Subcutaneous abdominal adipose tissue (tissue), 5 donors: ENCODE results near the gene NKX2-8.
A peak's percentile ranks its signal among the peaks of the same experiment; 100 is the strongest.

Source experiments
- H3K27ac ChIP-seq: one replicate; pipeline ENCODE4 v1.7.0; 2013; ENCODE audit warnings: low read depth, mild to moderate bottlenecking, inconsistent platforms, low read length, moderate library complexity
- H3K27me3 ChIP-seq, 5 donors: one replicate each; pipeline ENCODE4 v1.7.0; 2013; ENCODE audit warnings: low read length in 5 of 5, inconsistent platforms in 1 of 5; ENCODE audit not compliant: control insufficient read depth in 5 of 5, insufficient read depth in 4 of 5
- H3K36me3 ChIP-seq, 5 donors: one replicate each; pipeline ENCODE4 v1.7.0; 2013; ENCODE audit warnings: low read length in 5 of 5; ENCODE audit not compliant: control insufficient read depth in 5 of 5, insufficient read depth in 5 of 5
- H3K4me1 ChIP-seq, 5 donors: one replicate each; pipeline ENCODE4 v1.7.0; 2013; ENCODE audit warnings: low read length in 5 of 5, mild to moderate bottlenecking in 3 of 5, moderate library complexity in 1 of 5; ENCODE audit not compliant: control insufficient read depth in 5 of 5, insufficient read depth in 5 of 5
- H3K4me3 ChIP-seq, 5 donors: one replicate each; pipeline ENCODE4 v1.7.0; 2013; ENCODE audit warnings: low read length in 5 of 5, low read depth in 1 of 5
- H3K9ac ChIP-seq, 5 donors: one replicate each; pipeline ENCODE4 v1.7.0; 2013; ENCODE audit warnings: low read length in 5 of 5, mild to moderate bottlenecking in 4 of 5, moderate library complexity in 3 of 5
- H3K9me3 ChIP-seq, 5 donors: one replicate each; pipeline ENCODE4 v1.7.0; 2013; ENCODE audit warnings: low read length in 5 of 5; ENCODE audit not compliant: control insufficient read depth in 5 of 5
- donor health status: healthy.
- donor health status: healthy.
- donor health status: healthy.
- donor health status: healthy.
- donor health status: healthy.

The NKX2-8 gene

GRCh38 chr14:36582011-36582873 is at the start of gene NKX2-8:
TSS of gene NKX2-8 (minus strand) at chr14:36582614. CDS start at chr14:36582389, 225 bp downstream.
- no peak within 1 kb of the TSS for H3K27ac ChIP-seq
- H3K4me3 ChIP-seq, result peak within 1 kb of the TSS in 4 of 5 donors; percentile 58 to 78 (median 67)
- H3K9ac ChIP-seq, result no peak within 1 kb of the TSS
- no peaks in the 10 kb centered on the region for H3K36me3 ChIP-seq
- peaks cover 0 to 22% (median 18%) of the 10 kb centered on the region in 5 donors for H3K4me1 ChIP-seq
- peaks cover 40 to 64% (median 62%) of the 10 kb centered on the region in 5 donors for H3K27me3 ChIP-seq
- no peaks in the 10 kb centered on the region for H3K9me3 ChIP-seq

- no peak overlapping the region for H3K27ac ChIP-seq
- no peak overlapping the region for H3K4me3 ChIP-seq
- no peaks in the 10 kb centered on the region for H3K36me3 ChIP-seq
- no peaks in the 10 kb centered on the region for H3K9me3 ChIP-seq
- H3K9ac ChIP-seq, result no peak overlapping the region
- no peaks in the 10 kb centered on the region for H3K4me1 ChIP-seq
- H3K27me3 ChIP-seq, result peaks cover 0 to 7% (median 2%) of the 10 kb centered on the region in 5 donors
Observed at GRCh38 chr14:36627981-36628380, 45.6 kb upstream of the NKX2-8 start.

- Histone ChIP-seq H3K36me3 (no peaks in the 10 kb centered on the region), H3K9me3 (no peaks in the 10 kb centered on the region), H3K27me3 (peaks cover 0 to 7% (median 2%) of the 10 kb centered on the region in 5 donors), H3K27ac (no peak overlapping the region), H3K4me1 (no peaks in the 10 kb centered on the region), H3K4me3 (no peak overlapping the region), H3K9ac (no peak overlapping the region)
Observed at GRCh38 chr14:36626151-36626550, 43.7 kb upstream of the NKX2-8 start.

- Histone ChIP-seq H3K4me1 (no peaks in the 10 kb centered on the region), H3K9ac (no peak overlapping the region), H3K4me3 (no peak overlapping the region), H3K27ac (no peak overlapping the region), H3K27me3 (peaks cover 0 to 7% (median 2%) of the 10 kb centered on the region in 5 donors), H3K36me3 (no peaks in the 10 kb centered on the region), H3K9me3 (no peaks in the 10 kb centered on the region)
Observed at GRCh38 chr14:36625436-36625835, 43.0 kb upstream of the NKX2-8 start.

- H3K4me1 ChIP-seq, result no peaks in the 10 kb centered on the region
- H3K9me3 ChIP-seq, result no peaks in the 10 kb centered on the region
- no peak overlapping the region for H3K4me3 ChIP-seq
- H3K36me3 ChIP-seq, result no peaks in the 10 kb centered on the region
- H3K27ac ChIP-seq, result no peak overlapping the region
- H3K9ac ChIP-seq, result no peak overlapping the region
- H3K27me3 ChIP-seq, result peaks cover 0 to 7% (median 2%) of the 10 kb centered on the region in 5 donors
Observed at GRCh38 chr14:36625014-36625413, 42.6 kb upstream of the NKX2-8 start.

- no peaks in the 10 kb centered on the region for H3K9me3 ChIP-seq
- no peak overlapping the region for H3K27ac ChIP-seq
- H3K27me3 ChIP-seq, result no peaks in the 10 kb centered on the region
- no peaks in the 10 kb centered on the region for H3K36me3 ChIP-seq
- H3K4me1 ChIP-seq, result peaks cover 0 to 4% (median 0%) of the 10 kb centered on the region in 5 donors
- no peak overlapping the region for H3K4me3 ChIP-seq
- no peak overlapping the region for H3K9ac ChIP-seq
Observed at GRCh38 chr14:36619853-36620252, 37.4 kb upstream of the NKX2-8 start.

GRCh38 chr14:36619131-36619530 is 36.7 kb upstream of the NKX2-8 start:
- H3K4me3 ChIP-seq, result no peak overlapping the region
- H3K9me3 ChIP-seq, result no peaks in the 10 kb centered on the region
- H3K36me3 ChIP-seq, result no peaks in the 10 kb centered on the region
- no peak overlapping the region for H3K27ac ChIP-seq
- peaks cover 0 to 4% (median 0%) of the 10 kb centered on the region in 5 donors for H3K4me1 ChIP-seq
- no peak overlapping the region for H3K9ac ChIP-seq
- H3K27me3 ChIP-seq, result no peaks in the 10 kb centered on the region

GRCh38 chr14:36618641-36619040 is 36.2 kb upstream of the NKX2-8 start:
- Histone ChIP-seq H3K9me3 (no peaks in the 10 kb centered on the region), H3K27ac (no peak overlapping the region)

GRCh38 chr14:36617824-36618223 is 35.4 kb upstream of the NKX2-8 start:
- no peak overlapping the region for H3K27ac ChIP-seq
- H3K4me1 ChIP-seq, result peaks cover 0 to 4% (median 0%) of the 10 kb centered on the region in 5 donors
- no peaks in the 10 kb centered on the region for H3K9me3 ChIP-seq
- H3K4me3 ChIP-seq, result no peak overlapping the region
- no peaks in the 10 kb centered on the region for H3K27me3 ChIP-seq
- H3K9ac ChIP-seq, result no peak overlapping the region
- H3K36me3 ChIP-seq, result no peaks in the 10 kb centered on the region

More at GRCh38 chr14:36618641-36619040, 36.2 kb upstream of the NKX2-8 start:
- Histone ChIP-seq H3K4me1 (peaks cover 0 to 4% (median 0%) of the 10 kb centered on the region in 5 donors), H3K27me3 (no peaks in the 10 kb centered on the region), H3K36me3 (no peaks in the 10 kb centered on the region), H3K4me3 (no peak overlapping the region), H3K9ac (no peak overlapping the region)

GRCh38 chr14:36605506-36605857 is 23.1 kb upstream of the NKX2-8 start:
- no peak overlapping the region for H3K9ac ChIP-seq
- H3K36me3 ChIP-seq, result no peaks in the 10 kb centered on the region
- H3K27me3 ChIP-seq, result peaks cover 2 to 14% (median 3%) of the 10 kb centered on the region in 5 donors

More at GRCh38 chr14:36605506-36605857, 23.1 kb upstream of the NKX2-8 start:
- H3K4me1 ChIP-seq, result no peaks in the 10 kb centered on the region
- no peak overlapping the region for H3K4me3 ChIP-seq
- H3K9me3 ChIP-seq, result no peaks in the 10 kb centered on the region
- no peak overlapping the region for H3K27ac ChIP-seq
